ENCODE results near the gene ABCA10.

- no peak for TF ChIP-seq ZNF146 (tag by site-specific recombination; IDR thresholded peaks at IDR 0.05)
- TF ChIP-seq ZNF596 (tag by site-specific recombination; IDR thresholded peaks at IDR 0.05), result no peak
- TF ChIP-seq ZNF692 (tag by site-specific recombination; IDR thresholded peaks at IDR 0.05), result no peak
- no peak for TF ChIP-seq ZNF223 (tag by site-specific recombination; IDR thresholded peaks at IDR 0.05)
These were observed 122.5 kb downstream of the ABCA10 start for GRCh38 chr17:69105907-69106730.
